GM12878 (cell line): ENCODE measurements around the gene RAF1. TPM values are rescaled to one million over a fixed set of nuclear protein-coding genes. Genes with fewer than 3 reads are reported as not detected.
A peak's percentile ranks its signal among the peaks of the same experiment; 100 is the strongest.

ENCODE experiments used
- ATF7 ChIP-seq: fragments of 450-650 bp; IDR thresholded peaks from 2 replicates; pipeline ENCODE4 v1.6.1; 2016; ENCODE audit warnings: low read depth, mild to moderate bottlenecking
- EGR1 ChIP-seq, 2 experiments: IDR thresholded peaks; 1 replicate in 1 of 2; 2 replicates in 1 of 2; pipeline ENCODE4 v1.6.1; 2011 to 2012; ENCODE audit warnings: low read depth in 2 of 2, low read length in 2 of 2, borderline replicate concordance in 1 of 2, mild to moderate bottlenecking in 1 of 2, moderate library complexity in 1 of 2
- ESRRA ChIP-seq: IDR thresholded peaks from 2 replicates; pipeline ENCODE4 v1.6.1; 2012; ENCODE audit warnings: mild to moderate bottlenecking, low read length, improper control_type of control experiment
- IRF4 ChIP-seq: IDR thresholded peaks from 2 replicates; pipeline ENCODE4 v1.6.1; 2011; ENCODE audit warnings: low read depth, low read length
- MYC ChIP-seq: IDR thresholded peaks from 2 replicates; pipeline ENCODE4 v1.6.1; 2011; ENCODE audit warnings: mild to moderate bottlenecking, low read length, moderate library complexity, inconsistent platforms; ENCODE audit not compliant: insufficient read depth, insufficient replicate concordance, insufficient read length, severe bottlenecking
- SMARCA5 ChIP-seq: fragments of 450-650 bp; IDR thresholded peaks from 2 replicates; pipeline ENCODE4 v1.6.1; 2017; ENCODE audit warnings: mild to moderate bottlenecking
- TCF12 ChIP-seq: IDR thresholded peaks from 2 replicates; pipeline ENCODE4 v1.6.1; 2011; ENCODE audit warnings: low read depth, mild to moderate bottlenecking, low read length
- ZNF24 ChIP-seq: fragments of 450-650 bp; IDR thresholded peaks from 2 replicates; pipeline ENCODE4 v1.6.1; 2017; ENCODE audit warnings: antibody characterized with exemption, mild to moderate bottlenecking
- polyA plus RNA-seq, 11 experiments: library from polyadenylated mRNA; depleted of rRNA in 4 of 11; unstranded in 6 of 11; stranded (reverse) in 5 of 11; fragments of >200 nt; fragmentation: Nextera tagmentation in 4 of 11; fragmentation: Illumina TruSeq in 1 of 11; extraction: Ambion mirVana in 4 of 11; extraction: Trizol in 1 of 11; gene quantifications; 1 replicate in 1 of 11; 2 replicates in 10 of 11; pipeline versions ENCODE4 v1.2.1 to v1.2.3, GENCODE V29; 2011 to 2016; ENCODE audit warnings: inconsistent platforms in 2 of 11, missing spikeins in 2 of 11, low read depth in 1 of 11
- total RNA-seq, 4 experiments: library from RNA; depleted of rRNA in 3 of 4; stranded (reverse); fragments of >200 nt in 3 of 4; fragmentation: Illumina TruSeq in 1 of 4; extraction: Trizol in 1 of 4; gene quantifications; 2 replicates each; pipeline versions ENCODE4 v1.2.1 to v1.2.3, GENCODE V29; 2013 to 2021
- TF ChIP-seq, protein P1 (sequence below): IDR thresholded peaks from 2 replicates; pipeline ENCODE4 v1.6.1; 2012; ENCODE audit warnings: improper control_type of control experiment, low read depth, low read length; ENCODE audit not compliant: insufficient replicate concordance
- TF ChIP-seq, protein P2 (sequence below): fragments of 450-650 bp; conservative IDR thresholded peaks from 2 replicates; pipeline ENCODE4 v1.6.1; 2017; ENCODE audit warnings: mild to moderate bottlenecking, moderate library complexity
- TF ChIP-seq, protein P3 (sequence below), 3 experiments: IDR thresholded peaks in 2 of 3; conservative IDR thresholded peaks in 1 of 3; 2 replicates each; pipeline ENCODE4 v1.5.1; 2011; ENCODE audit warnings: low read depth in 3 of 3, low read length in 3 of 3, mild to moderate bottlenecking in 3 of 3, control low read depth in 2 of 3, moderate library complexity in 2 of 3, inconsistent platforms in 1 of 3, mixed read lengths in 1 of 3; ENCODE audit not compliant: control insufficient read depth in 2 of 3, insufficient read depth in 1 of 3; ENCODE audit errors: extremely low read depth in 1 of 3
- TF ChIP-seq, protein P4 (sequence below): fragments of 450-650 bp; formaldehyde crosslinking; IDR thresholded peaks from 2 replicates; pipeline ENCODE4 v1.4.0; 2020; ENCODE audit warnings: mild to moderate bottlenecking, moderate library complexity

The RAF1 gene
- total and polyA plus RNA-seq, 10 of the 15 experiments (the other 5 are each of a cell fraction or from before 2014, with no cell fraction given), result 20.4 to 151 (median 77.8) TPM

DNA sequence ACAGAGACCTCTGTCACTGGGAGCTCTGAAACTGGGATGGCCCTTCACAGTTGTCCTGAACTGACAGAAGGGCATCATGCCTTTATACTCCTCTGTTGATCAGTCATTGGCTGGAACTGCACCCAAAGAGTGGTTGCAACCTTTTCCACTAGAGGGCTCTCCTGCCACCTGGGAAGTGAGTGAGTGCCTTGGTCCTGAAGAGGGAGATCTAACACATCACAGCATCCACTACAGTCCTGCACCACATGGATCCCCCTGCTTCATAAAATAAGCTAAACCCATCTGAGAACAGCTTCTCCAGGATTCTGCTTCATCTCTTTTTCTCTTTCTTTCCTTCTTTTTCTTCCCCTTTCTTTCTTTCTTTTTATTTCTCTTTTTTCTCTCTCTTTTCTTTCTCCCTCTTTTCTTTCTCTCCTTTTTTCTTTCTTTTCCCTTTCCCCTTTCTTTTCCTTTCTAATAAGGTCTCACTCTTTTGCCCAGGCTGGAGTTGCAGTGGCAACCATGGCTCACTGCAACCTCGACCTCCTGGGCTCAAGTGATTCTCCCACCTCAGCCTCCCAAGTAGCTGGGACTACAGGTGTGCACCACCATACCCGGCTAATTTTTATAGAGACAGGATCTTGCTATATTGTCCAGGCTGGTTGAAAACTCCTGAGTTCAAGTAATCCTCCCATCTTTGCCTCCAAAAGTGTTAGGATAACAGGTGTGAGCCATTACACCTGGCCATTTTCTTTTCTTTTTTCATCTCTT is 42.8 kb upstream of the RAF1 start (continued):
- TF ChIP-seq, protein P1, sequence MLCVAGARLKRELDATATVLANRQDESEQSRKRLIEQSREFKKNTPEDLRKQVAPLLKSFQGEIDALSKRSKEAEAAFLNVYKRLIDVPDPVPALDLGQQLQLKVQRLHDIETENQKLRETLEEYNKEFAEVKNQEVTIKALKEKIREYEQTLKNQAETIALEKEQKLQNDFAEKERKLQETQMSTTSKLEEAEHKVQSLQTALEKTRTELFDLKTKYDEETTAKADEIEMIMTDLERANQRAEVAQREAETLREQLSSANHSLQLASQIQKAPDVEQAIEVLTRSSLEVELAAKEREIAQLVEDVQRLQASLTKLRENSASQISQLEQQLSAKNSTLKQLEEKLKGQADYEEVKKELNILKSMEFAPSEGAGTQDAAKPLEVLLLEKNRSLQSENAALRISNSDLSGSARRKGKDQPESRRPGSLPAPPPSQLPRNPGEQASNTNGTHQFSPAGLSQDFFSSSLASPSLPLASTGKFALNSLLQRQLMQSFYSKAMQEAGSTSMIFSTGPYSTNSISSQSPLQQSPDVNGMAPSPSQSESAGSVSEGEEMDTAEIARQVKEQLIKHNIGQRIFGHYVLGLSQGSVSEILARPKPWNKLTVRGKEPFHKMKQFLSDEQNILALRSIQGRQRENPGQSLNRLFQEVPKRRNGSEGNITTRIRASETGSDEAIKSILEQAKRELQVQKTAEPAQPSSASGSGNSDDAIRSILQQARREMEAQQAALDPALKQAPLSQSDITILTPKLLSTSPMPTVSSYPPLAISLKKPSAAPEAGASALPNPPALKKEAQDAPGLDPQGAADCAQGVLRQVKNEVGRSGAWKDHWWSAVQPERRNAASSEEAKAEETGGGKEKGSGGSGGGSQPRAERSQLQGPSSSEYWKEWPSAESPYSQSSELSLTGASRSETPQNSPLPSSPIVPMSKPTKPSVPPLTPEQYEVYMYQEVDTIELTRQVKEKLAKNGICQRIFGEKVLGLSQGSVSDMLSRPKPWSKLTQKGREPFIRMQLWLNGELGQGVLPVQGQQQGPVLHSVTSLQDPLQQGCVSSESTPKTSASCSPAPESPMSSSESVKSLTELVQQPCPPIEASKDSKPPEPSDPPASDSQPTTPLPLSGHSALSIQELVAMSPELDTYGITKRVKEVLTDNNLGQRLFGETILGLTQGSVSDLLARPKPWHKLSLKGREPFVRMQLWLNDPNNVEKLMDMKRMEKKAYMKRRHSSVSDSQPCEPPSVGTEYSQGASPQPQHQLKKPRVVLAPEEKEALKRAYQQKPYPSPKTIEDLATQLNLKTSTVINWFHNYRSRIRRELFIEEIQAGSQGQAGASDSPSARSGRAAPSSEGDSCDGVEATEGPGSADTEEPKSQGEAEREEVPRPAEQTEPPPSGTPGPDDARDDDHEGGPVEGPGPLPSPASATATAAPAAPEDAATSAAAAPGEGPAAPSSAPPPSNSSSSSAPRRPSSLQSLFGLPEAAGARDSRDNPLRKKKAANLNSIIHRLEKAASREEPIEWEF, result no peak
- TF ChIP-seq, protein P2, sequence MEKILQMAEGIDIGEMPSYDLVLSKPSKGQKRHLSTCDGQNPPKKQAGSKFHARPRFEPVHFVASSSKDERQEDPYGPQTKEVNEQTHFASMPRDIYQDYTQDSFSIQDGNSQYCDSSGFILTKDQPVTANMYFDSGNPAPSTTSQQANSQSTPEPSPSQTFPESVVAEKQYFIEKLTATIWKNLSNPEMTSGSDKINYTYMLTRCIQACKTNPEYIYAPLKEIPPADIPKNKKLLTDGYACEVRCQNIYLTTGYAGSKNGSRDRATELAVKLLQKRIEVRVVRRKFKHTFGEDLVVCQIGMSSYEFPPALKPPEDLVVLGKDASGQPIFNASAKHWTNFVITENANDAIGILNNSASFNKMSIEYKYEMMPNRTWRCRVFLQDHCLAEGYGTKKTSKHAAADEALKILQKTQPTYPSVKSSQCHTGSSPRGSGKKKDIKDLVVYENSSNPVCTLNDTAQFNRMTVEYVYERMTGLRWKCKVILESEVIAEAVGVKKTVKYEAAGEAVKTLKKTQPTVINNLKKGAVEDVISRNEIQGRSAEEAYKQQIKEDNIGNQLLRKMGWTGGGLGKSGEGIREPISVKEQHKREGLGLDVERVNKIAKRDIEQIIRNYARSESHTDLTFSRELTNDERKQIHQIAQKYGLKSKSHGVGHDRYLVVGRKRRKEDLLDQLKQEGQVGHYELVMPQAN, result no peak
- TF ChIP-seq EGR1 (IDR thresholded peaks at IDR 0.05; ENCODE audit: borderline replicate concordance in 1 of 2, low read depth in 2 of 2, low read length in 2 of 2) (no peak), SMARCA5 (0 out of 2 replicates have a peak, but pooled peaks have one; percentile 58), IRF4 (peak; percentile 57; the same call in 1 of the 2 replicates), TCF12 (no peak), MYC (no peak), ZNF24 (no peak), ESRRA (no peak), ATF7 (no peak)
- TF ChIP-seq, protein P3, sequence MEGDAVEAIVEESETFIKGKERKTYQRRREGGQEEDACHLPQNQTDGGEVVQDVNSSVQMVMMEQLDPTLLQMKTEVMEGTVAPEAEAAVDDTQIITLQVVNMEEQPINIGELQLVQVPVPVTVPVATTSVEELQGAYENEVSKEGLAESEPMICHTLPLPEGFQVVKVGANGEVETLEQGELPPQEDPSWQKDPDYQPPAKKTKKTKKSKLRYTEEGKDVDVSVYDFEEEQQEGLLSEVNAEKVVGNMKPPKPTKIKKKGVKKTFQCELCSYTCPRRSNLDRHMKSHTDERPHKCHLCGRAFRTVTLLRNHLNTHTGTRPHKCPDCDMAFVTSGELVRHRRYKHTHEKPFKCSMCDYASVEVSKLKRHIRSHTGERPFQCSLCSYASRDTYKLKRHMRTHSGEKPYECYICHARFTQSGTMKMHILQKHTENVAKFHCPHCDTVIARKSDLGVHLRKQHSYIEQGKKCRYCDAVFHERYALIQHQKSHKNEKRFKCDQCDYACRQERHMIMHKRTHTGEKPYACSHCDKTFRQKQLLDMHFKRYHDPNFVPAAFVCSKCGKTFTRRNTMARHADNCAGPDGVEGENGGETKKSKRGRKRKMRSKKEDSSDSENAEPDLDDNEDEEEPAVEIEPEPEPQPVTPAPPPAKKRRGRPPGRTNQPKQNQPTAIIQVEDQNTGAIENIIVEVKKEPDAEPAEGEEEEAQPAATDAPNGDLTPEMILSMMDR (IDR thresholded peaks at IDR 0.05 in 2 of 3, conservative IDR thresholded peaks at IDR 0.05 in 1 of 3; ENCODE audit: control insufficient read depth in 2 of 3, extremely low read depth in 1 of 3, insufficient read depth in 1 of 3, low read depth in 3 of 3, low read length in 3 of 3), result peak; percentile 85 to 94 (median 93)
- TF ChIP-seq, protein P4, sequence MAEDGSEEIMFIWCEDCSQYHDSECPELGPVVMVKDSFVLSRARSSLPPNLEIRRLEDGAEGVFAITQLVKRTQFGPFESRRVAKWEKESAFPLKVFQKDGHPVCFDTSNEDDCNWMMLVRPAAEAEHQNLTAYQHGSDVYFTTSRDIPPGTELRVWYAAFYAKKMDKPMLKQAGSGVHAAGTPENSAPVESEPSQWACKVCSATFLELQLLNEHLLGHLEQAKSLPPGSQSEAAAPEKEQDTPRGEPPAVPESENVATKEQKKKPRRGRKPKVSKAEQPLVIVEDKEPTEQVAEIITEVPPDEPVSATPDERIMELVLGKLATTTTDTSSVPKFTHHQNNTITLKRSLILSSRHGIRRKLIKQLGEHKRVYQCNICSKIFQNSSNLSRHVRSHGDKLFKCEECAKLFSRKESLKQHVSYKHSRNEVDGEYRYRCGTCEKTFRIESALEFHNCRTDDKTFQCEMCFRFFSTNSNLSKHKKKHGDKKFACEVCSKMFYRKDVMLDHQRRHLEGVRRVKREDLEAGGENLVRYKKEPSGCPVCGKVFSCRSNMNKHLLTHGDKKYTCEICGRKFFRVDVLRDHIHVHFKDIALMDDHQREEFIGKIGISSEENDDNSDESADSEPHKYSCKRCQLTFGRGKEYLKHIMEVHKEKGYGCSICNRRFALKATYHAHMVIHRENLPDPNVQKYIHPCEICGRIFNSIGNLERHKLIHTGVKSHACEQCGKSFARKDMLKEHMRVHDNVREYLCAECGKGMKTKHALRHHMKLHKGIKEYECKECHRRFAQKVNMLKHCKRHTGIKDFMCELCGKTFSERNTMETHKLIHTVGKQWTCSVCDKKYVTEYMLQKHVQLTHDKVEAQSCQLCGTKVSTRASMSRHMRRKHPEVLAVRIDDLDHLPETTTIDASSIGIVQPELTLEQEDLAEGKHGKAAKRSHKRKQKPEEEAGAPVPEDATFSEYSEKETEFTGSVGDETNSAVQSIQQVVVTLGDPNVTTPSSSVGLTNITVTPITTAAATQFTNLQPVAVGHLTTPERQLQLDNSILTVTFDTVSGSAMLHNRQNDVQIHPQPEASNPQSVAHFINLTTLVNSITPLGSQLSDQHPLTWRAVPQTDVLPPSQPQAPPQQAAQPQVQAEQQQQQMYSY (CRISPR knock-in tag), result no peak
